IMR-90 (cell line): ENCODE measurements around the gene TLR9. TPM values are rescaled to one million over a fixed set of nuclear protein-coding genes. Genes with fewer than 3 reads are reported as not detected.

Source experiments
- ATAC-seq: fragments of 200-7000 bp; cut with Tn5 transposase; 2 replicates; pipeline ENCODE4 v1.9.1; 2020; ENCODE audit warnings: low read depth, mild to moderate bottlenecking, moderate library complexity
- BruUV-seq: library from RNA; stranded (reverse); fragments of 400-500 nt; replicated peaks from 2 replicates; lab custom pipeline; 2021; lab: Mats Ljungman, UMichigan
- CTCF ChIA-PET: fragments of 300-600 bp; formaldehyde crosslinking; extraction: SDS; loops from one replicate; lab custom pipeline; 2021; ENCODE audit warnings: antibody characterized with exemption; lab: Yijun Ruan, JAX
- POLR2A ChIA-PET: fragments of 300-600 bp; sonication (Branson Sonifier 250); formaldehyde crosslinking; loops from one replicate; lab custom pipeline; 2022; ENCODE audit warnings: antibody characterized with exemption; ENCODE audit not compliant: unreplicated experiment; lab: Charles Lee
- DNase-seq: peaks from one replicate; pipeline ENCODE4 v3.0.0; 2013
- H2AFZ ChIP-seq: replicated peaks from 2 replicates; pipeline ENCODE3; 2013; ENCODE audit warnings: low read length, mild to moderate bottlenecking; ENCODE audit not compliant: poor library complexity
- H2AK5ac ChIP-seq: 2 replicates; pipeline ENCODE4 v1.6.1; 2013; ENCODE audit warnings: low read depth, low read length, inconsistent platforms
- H2AK9ac ChIP-seq: replicated peaks from 2 replicates; pipeline ENCODE3; 2013; ENCODE audit warnings: mild to moderate bottlenecking, low read depth, low read length, moderate library complexity; ENCODE audit not compliant: poor library complexity
- H2BK120ac ChIP-seq: 2 replicates; pipeline ENCODE4 v1.6.1; 2013; ENCODE audit warnings: low read depth, low read length, inconsistent platforms
- H2BK15ac ChIP-seq: 3 replicates; pipeline ENCODE4 v1.6.1; 2013; ENCODE audit warnings: low read depth, low read length, inconsistent platforms
- H2BK20ac ChIP-seq: 2 replicates; pipeline ENCODE4 v1.6.1; 2013; ENCODE audit warnings: low read depth, mild to moderate bottlenecking, inconsistent platforms, low read length, moderate library complexity
- H2BK5ac ChIP-seq: 2 replicates; pipeline ENCODE4 v1.6.1; 2013; ENCODE audit warnings: mild to moderate bottlenecking, low read depth, low read length, inconsistent platforms; ENCODE audit not compliant: poor library complexity, severe bottlenecking
- H3K14ac ChIP-seq: replicated peaks from 2 replicates; pipeline ENCODE4 v1.6.1; 2013; ENCODE audit warnings: low read depth, low read length, inconsistent platforms
- H3K18ac ChIP-seq: 2 replicates; pipeline ENCODE4 v1.6.1; 2013; ENCODE audit warnings: low read depth, low read length, control low read depth
- H3K23ac ChIP-seq: 2 replicates; pipeline ENCODE4 v1.6.1; 2013; ENCODE audit warnings: low read depth, low read length, inconsistent platforms
- H3K27ac ChIP-seq: 2 replicates; pipeline ENCODE4 v1.5.1; 2013; ENCODE audit warnings: mild to moderate bottlenecking, control low read depth, low read length; ENCODE audit not compliant: insufficient read depth
- H3K27me3 ChIP-seq: 2 replicates; pipeline ENCODE4 v1.6.1; 2013; ENCODE audit warnings: low read length; ENCODE audit not compliant: control insufficient read depth, insufficient read depth
- H3K36me3 ChIP-seq: 2 replicates; pipeline ENCODE4 v1.6.1; 2013; ENCODE audit warnings: low read length, mixed read lengths; ENCODE audit not compliant: control insufficient read depth, insufficient read depth
- H3K4ac ChIP-seq: 2 replicates; pipeline ENCODE4 v1.6.1; 2013; ENCODE audit warnings: low read depth, low read length, inconsistent platforms
- H3K4me1 ChIP-seq: 2 replicates; pipeline ENCODE4 v1.6.1; 2013; ENCODE audit warnings: low read length, mixed read lengths; ENCODE audit not compliant: control insufficient read depth, insufficient read depth
- H3K4me2 ChIP-seq: 2 replicates; pipeline ENCODE4 v1.6.1; 2013; ENCODE audit warnings: low read depth, mild to moderate bottlenecking, control low read depth, low read length, moderate library complexity
- H3K4me3 ChIP-seq: 2 replicates; pipeline ENCODE4 v1.5.1; 2013; ENCODE audit warnings: low read depth, mild to moderate bottlenecking, control low read depth, low read length, moderate library complexity; ENCODE audit not compliant: insufficient read depth
- H3K56ac ChIP-seq: 2 replicates; pipeline ENCODE4 v1.6.1; 2013; ENCODE audit warnings: low read length, inconsistent platforms; ENCODE audit not compliant: insufficient read depth; ENCODE audit errors: extremely low read depth
- H3K79me1 ChIP-seq, 2 experiments: 2 replicates each; pipeline ENCODE4 v1.6.1; 2013; ENCODE audit warnings: low read length in 2 of 2, inconsistent platforms in 1 of 2, low read depth in 1 of 2
- H3K9ac ChIP-seq: 2 replicates; pipeline ENCODE4 v1.6.1; 2013; ENCODE audit warnings: low read depth, low read length, control low read depth
- H3K9me1 ChIP-seq: 2 replicates; pipeline ENCODE4 v1.6.1; 2013; ENCODE audit warnings: low read length, inconsistent platforms; ENCODE audit not compliant: insufficient read depth
- H3K9me3 ChIP-seq: 2 replicates; pipeline ENCODE4 v1.6.1; 2013; ENCODE audit warnings: low read length; ENCODE audit not compliant: control insufficient read depth, insufficient read depth
- H4K20me1 ChIP-seq: 2 replicates; pipeline ENCODE4 v1.6.1; 2013; ENCODE audit warnings: low read length, inconsistent platforms; ENCODE audit not compliant: insufficient read depth
- H4K5ac ChIP-seq: 2 replicates; pipeline ENCODE4 v1.6.1; 2013; ENCODE audit warnings: mild to moderate bottlenecking, low read depth, low read length, control low read depth
- H4K8ac ChIP-seq, 2 experiments: 2 replicates each; pipeline ENCODE4 v1.6.1; 2013; ENCODE audit warnings: low read depth in 2 of 2, low read length in 2 of 2, control low read depth in 1 of 2, inconsistent platforms in 1 of 2
- H4K91ac ChIP-seq: 2 replicates; pipeline ENCODE4 v1.6.1; 2013; ENCODE audit warnings: low read depth, low read length, inconsistent platforms; ENCODE audit not compliant: insufficient read depth
- CHD1 ChIP-seq: IDR thresholded peaks from 2 replicates; pipeline ENCODE4 v1.6.1; 2012; ENCODE audit warnings: low read depth, low read length, improper control_type of control experiment
- WGBS, 2 experiments: methylation state at CpG; one replicate each; pipeline versions ENCODE4 v1.1.5 to v1.1.7; 2013; ENCODE audit warnings: missing lambda C conversion rate in 2 of 2; ENCODE audit not compliant: insufficient read length in 1 of 2; ENCODE audit errors: extremely low coverage in 2 of 2; 5-methylcytosine and 5-hydroxymethylcytosine counted together
- dilution Hi-C: fragments of 300-500 bp; cut with HindIII; formaldehyde crosslinking; loops from one replicate; pipeline ENCODE4 v1.14.3; 2018; ENCODE audit warnings: low sequenced_read_pairs; ENCODE audit not compliant: unreplicated experiment
- in situ Hi-C: fragments of 300-500 bp; cut with MboI; formaldehyde crosslinking; loops from 3 replicates; pipeline ENCODE4 v1.14.3; 2019; ENCODE audit warnings: low sequenced_read_pairs, inconsistent platforms, mixed read lengths
- intact Hi-C: fragments of 100-400 bp; cut with micrococcal nuclease; formaldehyde crosslinking; loops from 2 replicates; pipeline ENCODE4 v1.10.0; 2022
- polyA plus RNA-seq, 3 experiments: library from polyadenylated mRNA; depleted of rRNA; stranded (reverse); fragments of >200 nt; gene quantifications; 2 replicates each; pipeline ENCODE4 v1.2.3, GENCODE V29; 2012; ENCODE audit warnings: low replicate concordance in 1 of 3
- total RNA-seq: library from RNA; depleted of rRNA; stranded (reverse); fragments of >200 nt; gene quantifications from 2 replicates; pipeline ENCODE4 v1.2.3, GENCODE V29; 2012

The TLR9 gene
- total and polyA plus RNA-seq, 2 of the 4 experiments (the other 2 are of a cell fraction), result not detected

DNA sequence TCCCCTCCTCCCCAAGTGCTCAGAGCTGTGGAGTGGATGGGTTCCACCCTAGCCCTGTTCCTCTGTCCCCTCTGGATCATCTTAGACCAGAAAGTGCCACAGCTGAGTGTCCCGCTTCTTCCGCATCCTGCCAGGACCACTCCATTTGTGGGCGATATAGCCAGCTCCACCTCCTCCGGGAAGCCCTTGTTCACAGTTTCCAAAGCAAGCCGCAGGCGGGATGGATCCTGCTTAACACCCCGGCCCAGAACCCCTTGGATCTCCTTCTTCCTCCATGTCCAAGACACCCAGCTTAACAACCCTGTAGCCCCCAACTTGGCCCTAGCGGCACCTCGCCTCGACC, 28.0 kb downstream of the TLR9 start:
- Histone ChIP-seq H3K27me3 (no peaks in the 10 kb centered on the region), H2AFZ (peak overlapping the region; percentile 97), H3K23ac (peak overlapping the region; percentile 78; the same call in 1 of the 2 replicates), H3K4me1 (peaks cover 38% of the 10 kb centered on the region), H4K5ac (peak overlapping the region; percentile 94), H4K20me1 (peaks cover 10% of the 10 kb centered on the region), H2BK120ac (peak overlapping the region; percentile 85), H2BK15ac (peak overlapping the region; percentile 29; the same call in 2 of the 3 replicates), H2AK5ac (peak overlapping the region; percentile 93), H2AK9ac (peak overlapping the region; percentile 96), H3K18ac (peak overlapping the region; percentile 73), H2BK20ac (peak overlapping the region; percentile 81), H3K9ac (peak overlapping the region; percentile 37), H3K9me1 (peaks cover 32% of the 10 kb centered on the region), H3K36me3 (peaks cover 11% of the 10 kb centered on the region), H3K9me3 (no peaks in the 10 kb centered on the region), H2BK5ac (peak overlapping the region; percentile 70), H4K91ac (peak overlapping the region; percentile 96), H3K14ac (peak overlapping the region; percentile 95), H3K79me1 (peaks cover 16 to 49% of the 10 kb centered on the region in 2 experiments), H3K56ac (peak overlapping the region; percentile 0; the same call in 1 of the 2 replicates), H4K8ac (peak overlapping the region; percentile 84 to 96), H3K4me2 (peak overlapping the region; percentile 81), H3K4me3 (peak overlapping the region; percentile 22), H3K4ac (peak overlapping the region; percentile 98), H3K27ac (peak overlapping the region; percentile 65)
- WGBS, 2 experiments, result no CpG with 5 or more reads among the region's 10 CpGs
- no TSS peak for BruUV-seq
- intact Hi-C loops, result loop anchor here (2.0 to 5.0 kb wide), 3 partner anchors 45 to 255 kb away; partner anchors contain the start of genes PARP3, POC1A and RPL29
- CTCF ChIA-PET, result no interaction called here
- no peak for TF ChIP-seq CHD1
- dilution Hi-C loops, result no loop called here
- DNase-seq, result no peak
- in situ Hi-C loops, result no loop called here
- no peak for ATAC-seq
- POLR2A ChIA-PET, result interaction anchor here (0.6 kb wide), 1 partner anchor 1915 kb away, joined by 3 read pairs; no protein-coding TSS in a partner anchor
